HCT116 (cell line): ENCODE results near the gene TDRD3. TPM values are rescaled to one million over a fixed set of nuclear protein-coding genes. Genes with fewer than 3 reads are reported as not detected.

Experiments used
- ATAC-seq: fragments of 200-7000 bp; cut with Tn5 transposase; 2 replicates; pipeline ENCODE4 v1.9.1; 2020; ENCODE audit warnings: mild to moderate bottlenecking, moderate library complexity
- BruUV-seq: library from RNA; stranded (reverse); fragments of 400-500 nt; replicated peaks from 2 replicates; lab custom pipeline; 2021; lab: Mats Ljungman, UMichigan
- CTCF ChIA-PET: fragments of 300-600 bp; sonication (Branson Sonifier 250); formaldehyde crosslinking; loops from one replicate; lab custom pipeline; 2021; ENCODE audit warnings: antibody characterized with exemption; lab: Charles Lee
- POLR2A ChIA-PET: fragments of 300-600, 350-600 bp; sonication (Branson Sonifier 250); formaldehyde crosslinking; loops from one replicate; lab custom pipeline; 2021; ENCODE audit warnings: antibody characterized with exemption; lab: Charles Lee
- RAD21 ChIA-PET, 2 experiments: fragments of 300-600 bp; sonication (Branson Sonifier 250); formaldehyde crosslinking; loops; one replicate each; lab custom pipeline; 2023; ENCODE audit warnings: low total read pairs in 2 of 2; ENCODE audit not compliant: uncharacterized antibody in 2 of 2, unreplicated experiment in 2 of 2, low non-redundant PET in 1 of 2; lab: Charles Lee
- DNase-seq: peaks from one replicate; pipeline ENCODE4 v3.0.0-alpha.2; 2010; ENCODE audit warnings: low read depth, low spot score
- H2AFZ ChIP-seq: fragments of 200-600 bp; shearing (Covaris generic), sonication (generic); 2 replicates; pipeline ENCODE4 v1.6.1; 2017; ENCODE audit warnings: low read depth, mixed run types, mixed read lengths, antibody characterized with exemption, low read length; ENCODE audit not compliant: poor library complexity, severe bottlenecking
- H3K27ac ChIP-seq: 2 replicates; pipeline ENCODE4 v1.5.1; 2012; ENCODE audit warnings: low read depth, low read length
- H3K27me3 ChIP-seq: fragments of 200-600 bp; sonication (generic); 2 replicates; pipeline ENCODE4 v1.6.1; 2016; ENCODE audit warnings: mixed run types, low read length, mixed read lengths; ENCODE audit not compliant: insufficient read depth
- H3K36me3 ChIP-seq, 2 experiments: fragments of 200-500 bp in 1 of 2; fragments of 200-600 bp in 1 of 2; sonication (Bioruptor generic) in 1 of 2; sonication (generic) in 1 of 2; 2 replicates each; pipeline versions ENCODE4 v1.5.1 to v1.6.1; 2014 to 2016; ENCODE audit warnings: low read length in 2 of 2, inconsistent platforms in 1 of 2, mixed read lengths in 1 of 2, mixed run types in 1 of 2; ENCODE audit not compliant: insufficient read depth in 2 of 2, control insufficient read depth in 1 of 2
- H3K4me1 ChIP-seq, 2 experiments: fragments of 200-600 bp in 1 of 2; sonication (generic) in 1 of 2; 2 replicates each; pipeline versions ENCODE4 v1.5.1 to v1.6.1; 2012 to 2017; ENCODE audit warnings: low read length in 2 of 2, inconsistent platforms in 1 of 2, mild to moderate bottlenecking in 1 of 2, mixed read lengths in 1 of 2, mixed run types in 1 of 2, moderate library complexity in 1 of 2; ENCODE audit not compliant: insufficient read depth in 2 of 2, control insufficient read depth in 1 of 2
- H3K4me2 ChIP-seq: fragments of 200-600 bp; sonication (generic); 2 replicates; pipeline ENCODE4 v1.6.1; 2017; ENCODE audit warnings: mixed run types, low read length, mixed read lengths
- H3K4me3 ChIP-seq, 2 experiments: fragments of 200-600 bp in 1 of 2; sonication (generic) in 1 of 2; replicated peaks in 1 of 2; 2 replicates each; pipeline ENCODE4 v1.5.1; 2011 to 2016; ENCODE audit warnings: low read length in 2 of 2, control low read depth in 1 of 2, low read depth in 1 of 2, mild to moderate bottlenecking in 1 of 2, mixed read lengths in 1 of 2, mixed run types in 1 of 2
- H3K79me2 ChIP-seq: fragments of 200-600 bp; sonication (generic); 2 replicates; pipeline ENCODE4 v1.6.1; 2017; ENCODE audit warnings: mild to moderate bottlenecking, mixed run types, low read length, moderate library complexity, mixed read lengths; ENCODE audit not compliant: insufficient read depth
- H3K9ac ChIP-seq: fragments of 200-600 bp; sonication (generic); 2 replicates; pipeline ENCODE4 v1.6.1; 2016; ENCODE audit warnings: low read length, mixed read lengths
- H3K9me2 ChIP-seq: fragments of 200-600 bp; sonication (generic), shearing (Covaris generic); 2 replicates; pipeline ENCODE4 v1.6.1; 2017; ENCODE audit warnings: mixed run types, mild to moderate bottlenecking, moderate library complexity; ENCODE audit not compliant: insufficient read depth
- H3K9me3 ChIP-seq, 2 experiments: fragments of 200-500 bp in 1 of 2; fragments of 200-600 bp in 1 of 2; sonication (Bioruptor generic) in 1 of 2; sonication (generic) in 1 of 2; 2 replicates each; pipeline ENCODE4 v1.6.1; 2014 to 2017; ENCODE audit warnings: low read length in 2 of 2, mixed read lengths in 2 of 2, inconsistent platforms in 1 of 2, low read depth in 1 of 2, mild to moderate bottlenecking in 1 of 2, mixed run types in 1 of 2, moderate library complexity in 1 of 2; ENCODE audit not compliant: control insufficient read depth in 1 of 2, insufficient read depth in 1 of 2
- H4K20me1 ChIP-seq: fragments of 200-600 bp; sonication (generic), shearing (Covaris generic); 2 replicates; pipeline ENCODE4 v1.6.1; 2017; ENCODE audit warnings: mixed run types, mild to moderate bottlenecking, moderate library complexity; ENCODE audit not compliant: insufficient read depth
- ATF3 ChIP-seq: IDR thresholded peaks from 2 replicates; pipeline ENCODE4 v1.6.1; 2012
- CBX3 ChIP-seq: IDR thresholded peaks from 2 replicates; pipeline ENCODE4 v1.6.1; 2012; ENCODE audit warnings: low read depth
- CTCF ChIP-seq, 3 experiments: fragments of 200-600 bp in 1 of 3; sonication (generic) in 1 of 3; IDR thresholded peaks in 2 of 3; conservative IDR thresholded peaks in 1 of 3; 2 replicates each; pipeline ENCODE4 v1.5.1; 2012 to 2017; ENCODE audit warnings: low read depth in 2 of 3, low read length in 2 of 3, antibody characterized with exemption in 1 of 3, borderline replicate concordance in 1 of 3, control low read depth in 1 of 3, mild to moderate bottlenecking in 1 of 3, mixed read lengths in 1 of 3, mixed run types in 1 of 3, moderate library complexity in 1 of 3; ENCODE audit not compliant: insufficient read depth in 1 of 3
- EGR1 ChIP-seq: IDR thresholded peaks from 2 replicates; pipeline ENCODE4 v1.6.1; 2012; ENCODE audit warnings: low read depth
- ELF1 ChIP-seq: IDR thresholded peaks from 2 replicates; pipeline ENCODE4 v1.6.1; 2012; ENCODE audit warnings: low read depth, borderline replicate concordance
- EZH2 ChIP-seq: fragments of 200-600 bp; sonication (generic); IDR thresholded peaks from 2 replicates; pipeline ENCODE4 v1.6.1; 2017; ENCODE audit warnings: antibody characterized with exemption, mixed run types
- EZH2phosphoT487 ChIP-seq: fragments of 200-600 bp; IDR thresholded peaks from 2 replicates; pipeline ENCODE4 v1.6.1; 2018; ENCODE audit warnings: antibody characterized with exemption, borderline replicate concordance
- JUND ChIP-seq: IDR thresholded peaks from 2 replicates; pipeline ENCODE4 v1.6.1; 2012
- MAX ChIP-seq: IDR thresholded peaks from 2 replicates; pipeline ENCODE4 v1.6.1; 2012
- POLR2A ChIP-seq: IDR thresholded peaks from 2 replicates; pipeline ENCODE4 v1.7.0; 2011; ENCODE audit warnings: borderline replicate concordance; ENCODE audit not compliant: insufficient read depth, insufficient read length; ENCODE audit errors: extremely low read depth
- POLR2AphosphoS5 ChIP-seq: IDR thresholded peaks from 2 replicates; pipeline ENCODE4 v1.6.1; 2011; ENCODE audit warnings: mild to moderate bottlenecking, low read depth, low read length, moderate library complexity
- RAD21 ChIP-seq: IDR thresholded peaks from 2 replicates; pipeline ENCODE4 v1.6.1; 2012; ENCODE audit warnings: low read depth, mild to moderate bottlenecking
- SIN3A ChIP-seq: IDR thresholded peaks from 2 replicates; pipeline ENCODE4 v1.6.1; 2012; ENCODE audit warnings: low read depth
- SP1 ChIP-seq: IDR thresholded peaks from 2 replicates; pipeline ENCODE4 v1.6.1; 2012; ENCODE audit warnings: low read depth
- SRF ChIP-seq: IDR thresholded peaks from 2 replicates; pipeline ENCODE4 v1.6.1; 2012; ENCODE audit warnings: low read depth
- ZBTB33 ChIP-seq: IDR thresholded peaks from 2 replicates; pipeline ENCODE4 v1.6.1; 2011; ENCODE audit warnings: mild to moderate bottlenecking, low read length, moderate library complexity; ENCODE audit not compliant: insufficient replicate concordance; ENCODE audit errors: extremely low read depth
- intact Hi-C: fragments of 100-400 bp; cut with micrococcal nuclease; formaldehyde crosslinking; loops from 2 replicates; pipeline ENCODE4 v1.10.0; 2022
- total RNA-seq: library from RNA; stranded (reverse); gene quantifications from one replicate; pipeline ENCODE4 v1.2.1, GENCODE V29; 2021; ENCODE audit not compliant: unreplicated experiment

Gene TDRD3
- total RNA-seq, 1 experiment from 2014 or later: 16.9 TPM

- no peak for TF ChIP-seq ZBTB33
- no peak for TF ChIP-seq SP1
- no peak for TF ChIP-seq JUND
- TF ChIP-seq RAD21: no peak
- no peak for TF ChIP-seq CBX3
- no peak for TF ChIP-seq POLR2A
Measured at GRCh38 chr13:60435762-60436374, 38.8 kb downstream of the TDRD3 start (continued).

GRCh38 chr13:60439201-60439600, 42.2 kb downstream of the TDRD3 start:
- intact Hi-C loops: no loop called here
- H3K4me1 ChIP-seq: no peaks in the 10 kb centered on the region
- TF ChIP-seq EZH2 (no peak), SIN3A (no peak), MAX (no peak), ELF1 (no peak), JUND (no peak), RAD21 (no peak), CTCF (IDR thresholded peaks at IDR 0.05 in 2 of 3, conservative IDR thresholded peaks at IDR 0.05 in 1 of 3; ENCODE audit: borderline replicate concordance in 1 of 3, insufficient read depth in 1 of 3, low read depth in 2 of 3, low read length in 2 of 3) (no peak), POLR2AphosphoS5 (no peak), SRF (no peak), ATF3 (no peak), SP1 (no peak), EZH2phosphoT487 (no peak), POLR2A (no peak), EGR1 (no peak)
- H3K27ac ChIP-seq: no peak overlapping the region
- no peak overlapping the region for H3K4me2 ChIP-seq
- no peaks in the 10 kb centered on the region for H3K36me3 ChIP-seq
- H3K4me3 ChIP-seq: no peak overlapping the region
- BruUV-seq: no TSS peak
- no peaks in the 10 kb centered on the region for H3K9me3 ChIP-seq
- POLR2A ChIA-PET: no interaction called here
- H3K79me2 ChIP-seq: peaks cover 5% of the 10 kb centered on the region; the same call in 1 of the 2 replicates
- RAD21 ChIA-PET: no interaction called here
- H3K27me3 ChIP-seq: no peaks in the 10 kb centered on the region
- H3K9me2 ChIP-seq: no peaks in the 10 kb centered on the region
- CTCF ChIA-PET: interaction anchor here (2.3 kb wide), 1 partner anchor 8 kb away, joined by 15 read pairs; no protein-coding TSS in a partner anchor
- H4K20me1 ChIP-seq: no peaks in the 10 kb centered on the region
- ATAC-seq (no peak), DNase-seq (no peak)
- H3K9ac ChIP-seq: no peak overlapping the region
- H2AFZ ChIP-seq: no peak overlapping the region
